ENCODE results near the gene PACSIN1. TPM values are rescaled to one million over a fixed set of nuclear protein-coding genes. Genes with fewer than 3 reads are reported as not detected.

PACSIN1 gene
- total RNA-seq, 6 experiments from 2014 or later: 0.05 to 0.37 (median 0.22) TPM; not detected in 1

DNA sequence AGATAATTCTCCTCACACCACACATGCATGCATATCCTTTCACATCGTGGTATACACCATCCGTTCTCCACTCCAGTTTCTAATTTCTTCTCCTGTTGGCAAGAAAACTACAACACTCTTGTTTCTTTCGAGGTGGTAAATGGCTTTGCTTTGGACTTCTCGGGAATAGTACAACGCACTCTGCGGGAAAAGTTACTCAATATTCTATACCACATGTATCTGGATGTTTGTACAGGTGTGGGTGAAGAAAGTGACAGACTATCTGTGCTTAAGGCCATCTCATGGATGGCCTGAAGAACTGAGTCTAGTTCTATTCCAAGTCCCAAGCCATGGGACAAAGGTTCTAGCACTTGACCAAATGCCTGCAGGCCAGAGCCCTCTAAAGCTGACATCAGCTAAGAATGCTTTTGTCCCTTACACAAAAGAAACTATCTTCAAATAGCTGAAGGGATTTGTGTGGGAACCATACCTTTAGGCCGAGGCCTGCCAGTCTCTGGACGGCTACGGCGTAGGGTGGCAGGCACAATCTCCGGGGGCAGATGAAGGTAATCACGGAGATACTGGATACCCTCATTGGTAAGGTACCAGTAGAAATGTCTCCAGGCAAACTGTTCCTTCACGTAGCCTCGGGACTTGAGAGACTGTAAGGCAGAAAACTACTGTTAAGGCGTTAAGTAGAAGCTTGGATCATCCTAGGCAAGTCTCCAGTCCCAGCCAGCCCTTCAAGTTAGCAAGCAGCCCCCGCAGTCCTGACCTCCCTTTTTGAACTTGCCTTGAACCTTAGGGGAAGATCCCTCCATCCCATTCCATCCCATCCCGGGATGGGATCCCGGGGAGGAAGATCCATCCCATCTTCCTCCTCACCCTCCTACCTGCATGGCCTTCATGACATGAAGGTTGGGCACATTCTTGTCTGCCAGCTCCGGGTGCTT is 41.4 kb upstream of the PACSIN1 start:
- ATAC-seq (no peak), DNase-seq (no peak)
- Histone ChIP-seq H3K9me3 (no peaks in the 10 kb centered on the region), H3K36me3 (peaks cover 7 to 52% (median 42%) of the 10 kb centered on the region in 4 donors), H3K27ac (no peak overlapping the region), H3K4me1 (peaks cover 0 to 14% (median 4%) of the 10 kb centered on the region in 4 donors), H3K27me3 (no peaks in the 10 kb centered on the region), H3K4me3 (peak overlapping the region; percentile 72 to 88 (median 79))
- WGBS (ENCODE audit: insufficient coverage, low coverage, low lambda C conversion rate, missing lambda C conversion rate): 75% methylated on average over 9 of the region's 19 CpGs
- TF ChIP-seq, protein P1, sequence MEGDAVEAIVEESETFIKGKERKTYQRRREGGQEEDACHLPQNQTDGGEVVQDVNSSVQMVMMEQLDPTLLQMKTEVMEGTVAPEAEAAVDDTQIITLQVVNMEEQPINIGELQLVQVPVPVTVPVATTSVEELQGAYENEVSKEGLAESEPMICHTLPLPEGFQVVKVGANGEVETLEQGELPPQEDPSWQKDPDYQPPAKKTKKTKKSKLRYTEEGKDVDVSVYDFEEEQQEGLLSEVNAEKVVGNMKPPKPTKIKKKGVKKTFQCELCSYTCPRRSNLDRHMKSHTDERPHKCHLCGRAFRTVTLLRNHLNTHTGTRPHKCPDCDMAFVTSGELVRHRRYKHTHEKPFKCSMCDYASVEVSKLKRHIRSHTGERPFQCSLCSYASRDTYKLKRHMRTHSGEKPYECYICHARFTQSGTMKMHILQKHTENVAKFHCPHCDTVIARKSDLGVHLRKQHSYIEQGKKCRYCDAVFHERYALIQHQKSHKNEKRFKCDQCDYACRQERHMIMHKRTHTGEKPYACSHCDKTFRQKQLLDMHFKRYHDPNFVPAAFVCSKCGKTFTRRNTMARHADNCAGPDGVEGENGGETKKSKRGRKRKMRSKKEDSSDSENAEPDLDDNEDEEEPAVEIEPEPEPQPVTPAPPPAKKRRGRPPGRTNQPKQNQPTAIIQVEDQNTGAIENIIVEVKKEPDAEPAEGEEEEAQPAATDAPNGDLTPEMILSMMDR (IDR thresholded peaks at IDR 0.05): no peak
- TF ChIP-seq POLR2A (IDR thresholded peaks at IDR 0.05): no peak
- intact Hi-C loops (cut with DNase I): no loop called here

DNA sequence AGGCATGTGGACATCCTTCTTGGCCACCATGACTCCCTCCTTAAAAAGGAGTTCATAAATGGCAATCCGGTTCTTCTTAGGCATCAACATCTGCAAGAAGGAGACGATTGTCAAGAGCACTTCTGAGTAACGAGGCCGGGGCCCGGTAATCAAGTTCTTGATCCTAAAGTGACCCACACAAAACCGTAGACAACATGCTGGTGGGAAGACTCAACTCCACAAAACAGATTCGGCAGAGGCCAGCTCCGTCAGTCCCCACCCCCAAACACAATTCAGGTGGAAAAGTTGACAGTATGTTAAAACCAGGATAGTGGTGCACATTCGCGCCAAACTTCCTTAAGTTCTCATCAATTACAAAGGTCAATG is 40.8 kb upstream of the PACSIN1 start:
- ATAC-seq (no peak), DNase-seq (no peak)
- 3% methylated on average over 10 of the region's 10 CpGs for whole genome bisulfite sequencing (ENCODE audit: insufficient coverage, low coverage, low lambda C conversion rate, missing lambda C conversion rate)
- H3K36me3 ChIP-seq: peaks cover 7 to 46% (median 35%) of the 10 kb centered on the region in 4 donors
- intact Hi-C loops (cut with DNase I): no loop called here
- no peaks in the 10 kb centered on the region for H3K9me3 ChIP-seq
- H3K27ac ChIP-seq: peak overlapping the region; percentile 45 to 61 (median 58)
- no peak for TF ChIP-seq POLR2A (IDR thresholded peaks at IDR 0.05)
- TF ChIP-seq, protein P1 (IDR thresholded peaks at IDR 0.05): no peak
- H3K4me1 ChIP-seq: peaks cover 0 to 10% (median 4%) of the 10 kb centered on the region in 4 donors
- peak overlapping the region; percentile 72 to 88 (median 79) for H3K4me3 ChIP-seq
- H3K27me3 ChIP-seq: no peaks in the 10 kb centered on the region

DNA sequence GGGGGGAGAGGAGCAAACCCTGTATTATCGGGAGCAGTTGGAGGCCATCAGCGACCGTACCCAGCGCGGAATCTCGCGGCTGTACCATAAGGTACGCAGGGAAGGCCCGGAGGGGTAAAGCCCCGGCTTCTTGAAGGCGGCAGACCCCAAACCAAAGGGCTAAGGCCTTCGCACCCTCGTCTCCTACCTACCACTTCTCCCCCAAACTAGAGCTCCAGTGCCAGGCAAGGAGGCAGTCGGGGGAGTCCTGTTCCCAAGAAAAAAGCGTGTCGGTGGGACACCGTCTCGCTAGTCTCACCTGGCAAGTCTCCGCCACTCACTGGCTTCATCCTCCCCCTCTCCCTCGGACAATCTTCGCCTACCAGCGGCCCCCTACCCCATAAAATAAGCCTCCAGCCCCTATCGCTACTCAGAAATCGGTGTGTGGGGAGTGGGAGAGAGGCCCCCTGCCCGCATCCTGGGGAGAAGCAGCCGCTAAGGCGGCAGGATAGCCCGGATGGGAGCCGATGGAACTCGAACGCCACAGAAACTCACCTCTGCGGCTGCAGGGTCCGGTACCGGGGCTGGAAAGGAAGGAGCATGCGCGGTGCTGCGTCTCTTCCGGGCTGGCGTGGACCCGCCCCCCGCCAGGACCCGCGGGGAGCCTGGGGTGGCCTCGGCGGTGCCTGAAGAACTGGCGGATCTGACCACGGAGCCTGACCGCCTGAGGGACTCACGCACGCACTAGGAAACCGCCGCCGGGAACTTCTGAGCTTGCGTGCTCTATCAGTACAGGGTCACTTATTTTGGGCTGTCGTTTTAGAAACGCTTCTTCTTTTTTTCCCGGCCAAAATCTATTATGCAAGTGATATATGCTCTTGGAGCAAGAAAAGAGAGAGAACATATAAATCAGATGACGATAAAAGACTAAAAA is 40.1 kb upstream of the PACSIN1 start, which contains the start of gene RPS10:
TSS of gene RPS10 (minus strand) at position 572 of the 913 bp plus-strand sequence. CDS start 848 bp downstream, outside the sequence.
- Histone ChIP-seq H3K36me3 (peaks cover 7 to 39% (median 31%) of the 10 kb centered on the region in 4 donors), H3K27ac (peak within 1 kb of the TSS; percentile 45 to 61 (median 58)), H3K9me3 (no peaks in the 10 kb centered on the region), H3K27me3 (no peaks in the 10 kb centered on the region), H3K4me1 (peaks cover 0 to 10% (median 4%) of the 10 kb centered on the region in 4 donors), H3K4me3 (peak within 1 kb of the TSS; percentile 72 to 88 (median 79))
- intact Hi-C loops (cut with DNase I): no loop called here
- peak; percentile 99 to 100 (median 99) for ATAC-seq
- TF ChIP-seq, protein P1 (IDR thresholded peaks at IDR 0.05): no peak
- peak; percentile 85 for TF ChIP-seq POLR2A (IDR thresholded peaks at IDR 0.05)
- under 1% methylated on average over 37 of the region's 58 CpGs for WGBS (ENCODE audit: insufficient coverage, low coverage, low lambda C conversion rate, missing lambda C conversion rate)
- peak; percentile 93 to 95 (median 95) for DNase-seq

- Histone ChIP-seq H3K4me3 (no peak overlapping the region), H3K27me3 (no peaks in the 10 kb centered on the region), H3K4me1 (no peaks in the 10 kb centered on the region), H3K27ac (no peak overlapping the region), H3K9me3 (no peaks in the 10 kb centered on the region), H3K36me3 (no peaks in the 10 kb centered on the region)
- no peak for ATAC-seq
- intact Hi-C loops (cut with DNase I): no loop called here
- TF ChIP-seq POLR2A (IDR thresholded peaks at IDR 0.05): no peak
- TF ChIP-seq, protein P1 (IDR thresholded peaks at IDR 0.05): no peak
- no peak for DNase-seq
- 54% methylated on average over 5 of the region's 5 CpGs for WGBS (ENCODE audit: insufficient coverage, low coverage, low lambda C conversion rate, missing lambda C conversion rate)
These were observed 30.0 kb upstream of the PACSIN1 start for GRCh38 chr6:34435916-34436315.
